Measurements from ENCODE around the gene HOXB7.

Gene HOXB7

DNA sequence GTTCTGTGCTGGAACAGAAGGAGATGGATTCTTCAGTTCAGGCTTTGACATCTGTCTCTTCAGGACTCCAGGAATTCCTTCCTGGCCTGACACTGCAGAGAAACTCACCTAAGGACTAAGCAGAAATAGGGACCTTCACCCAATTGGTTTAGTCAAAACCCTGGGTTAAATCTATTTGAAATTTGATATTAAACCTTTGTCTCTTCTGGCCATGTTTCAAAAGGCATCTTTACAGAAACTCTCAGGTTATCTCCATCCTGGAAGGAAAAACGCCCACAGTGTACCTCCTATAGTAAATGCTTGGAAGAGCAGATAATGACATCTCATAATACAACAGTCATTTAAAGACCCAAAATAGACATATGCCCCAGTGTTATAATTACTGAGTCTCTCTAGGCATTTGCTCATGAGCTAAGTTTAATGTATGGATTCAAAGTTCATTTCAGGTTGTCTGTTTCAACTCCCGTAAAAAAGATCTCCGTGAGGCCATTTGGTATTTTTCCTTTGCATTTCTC, 27.1 kb downstream of the HOXB7 start:
- no peak for DNase-seq (ENCODE audit: low read depth in 4 of 4, low spot score in 1 of 4)

DNA sequence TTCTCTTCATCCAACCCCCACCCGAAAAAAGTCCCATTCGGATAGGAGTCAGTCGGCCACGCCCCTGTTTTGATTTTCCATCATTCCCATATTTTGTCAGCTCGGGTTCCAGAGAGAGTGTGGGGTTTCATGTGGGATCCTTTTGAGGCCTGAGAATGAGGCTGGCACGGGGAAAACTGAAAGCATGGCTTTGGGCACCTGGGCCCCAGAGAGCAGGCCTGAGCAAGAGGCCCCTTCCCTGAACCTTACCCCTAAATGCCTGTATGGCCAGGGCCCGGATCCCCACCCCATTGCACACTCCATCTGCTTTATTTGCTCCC, 28.1 kb downstream of the HOXB7 start:
- no peak for DNase-seq (ENCODE audit: low read depth in 4 of 4, low spot score in 1 of 4)

DNA sequence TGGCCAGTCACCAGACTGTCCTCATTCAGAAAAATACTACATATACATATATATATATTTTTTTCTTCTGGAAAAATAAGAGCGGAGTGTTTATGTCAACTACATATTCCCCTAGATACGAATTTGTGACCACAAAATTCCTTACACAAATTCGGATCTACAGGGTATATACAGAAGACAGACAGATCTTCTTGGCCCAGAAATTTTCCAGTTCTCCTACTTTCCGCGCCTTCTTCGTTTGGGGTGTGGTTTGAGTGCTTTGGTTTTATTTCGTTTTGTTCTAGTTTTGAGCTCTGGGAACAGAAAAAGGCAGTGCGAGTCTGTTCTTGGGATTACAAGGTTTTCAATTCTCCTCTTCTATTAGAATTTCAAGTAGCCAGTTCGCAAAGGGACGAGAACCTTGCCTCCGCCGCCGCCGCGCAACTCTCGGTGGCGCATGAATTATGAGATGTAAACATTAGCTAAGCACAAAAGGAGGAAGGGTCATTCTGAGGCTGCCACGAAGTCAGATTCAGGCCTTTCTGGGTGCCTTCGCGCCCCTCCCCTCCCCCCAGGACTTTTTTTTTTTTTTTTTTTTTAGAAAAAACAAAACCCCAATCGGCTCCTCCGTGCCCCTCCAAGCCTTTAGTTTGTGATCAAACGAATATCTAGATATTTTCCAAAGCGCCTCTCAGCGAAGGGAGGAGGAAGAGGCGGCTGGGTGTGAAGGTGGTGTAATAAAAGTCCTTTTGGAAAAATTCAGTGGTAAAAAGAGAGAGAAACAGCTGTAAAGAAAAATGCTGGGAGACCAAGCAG, 30.9 kb downstream of the HOXB7 start:
- DNase-seq (ENCODE audit: low read depth in 4 of 4, low spot score in 1 of 4) = no peak

DNA sequence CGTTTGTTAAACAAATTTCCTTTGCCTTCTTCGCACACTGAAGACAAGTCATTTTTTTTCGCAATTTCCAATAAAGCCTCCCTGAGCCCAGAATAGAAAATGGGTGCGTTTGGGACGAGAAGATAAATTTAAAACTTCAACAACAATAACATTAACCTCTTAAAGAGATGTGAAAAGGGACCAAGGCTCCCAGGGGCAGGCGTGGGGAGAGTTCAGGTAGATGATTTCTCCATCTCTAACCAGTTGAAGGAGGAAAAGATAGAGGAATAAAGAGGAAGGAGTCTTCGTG, 31.4 kb downstream of the HOXB7 start:
- no peak for DNase-seq (ENCODE audit: low read depth in 4 of 4, low spot score in 1 of 4)

DNA sequence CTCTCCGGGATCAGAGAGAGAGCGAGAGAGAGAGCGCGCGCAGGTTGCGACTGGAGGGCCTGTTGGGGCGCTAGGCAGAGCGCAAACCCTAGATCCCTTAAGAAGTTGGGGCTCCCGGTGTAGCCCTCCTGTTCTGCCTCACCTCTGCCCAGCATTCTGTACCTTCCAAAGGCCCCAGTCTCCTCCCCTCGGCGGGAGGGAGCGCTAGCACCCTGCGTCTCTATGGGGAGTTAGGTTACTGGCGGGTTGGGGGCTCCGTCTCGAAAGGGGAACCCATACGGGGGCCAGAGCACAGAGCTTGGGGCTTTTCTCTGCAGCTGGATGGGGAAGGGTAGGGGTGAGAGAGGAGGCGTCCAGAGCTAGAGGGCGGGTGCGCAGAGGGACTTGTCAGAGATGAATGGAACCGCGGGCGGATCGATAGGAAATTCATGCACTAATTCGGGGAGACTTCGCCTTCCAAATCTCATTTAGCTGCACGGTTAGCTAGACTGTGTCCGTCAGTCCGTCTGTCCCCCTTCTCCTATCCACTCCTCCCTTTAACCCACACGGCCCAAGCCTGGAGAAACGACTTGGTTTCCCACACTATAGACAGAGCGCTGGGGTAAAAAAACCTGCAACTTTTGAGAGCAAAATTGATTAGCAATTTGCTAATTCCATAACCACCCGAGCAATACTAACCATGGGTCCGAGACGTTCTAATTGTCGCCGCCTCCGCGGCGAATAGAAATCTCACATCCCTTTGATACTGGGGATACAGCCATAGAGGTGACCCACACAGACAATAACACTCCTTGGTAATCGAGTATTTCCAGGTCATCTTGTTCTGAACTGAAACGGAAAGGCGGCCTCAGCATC, 32.0 kb downstream of the HOXB7 start:
- no peak for DNase-seq (ENCODE audit: low read depth in 4 of 4, low spot score in 1 of 4)

DNA sequence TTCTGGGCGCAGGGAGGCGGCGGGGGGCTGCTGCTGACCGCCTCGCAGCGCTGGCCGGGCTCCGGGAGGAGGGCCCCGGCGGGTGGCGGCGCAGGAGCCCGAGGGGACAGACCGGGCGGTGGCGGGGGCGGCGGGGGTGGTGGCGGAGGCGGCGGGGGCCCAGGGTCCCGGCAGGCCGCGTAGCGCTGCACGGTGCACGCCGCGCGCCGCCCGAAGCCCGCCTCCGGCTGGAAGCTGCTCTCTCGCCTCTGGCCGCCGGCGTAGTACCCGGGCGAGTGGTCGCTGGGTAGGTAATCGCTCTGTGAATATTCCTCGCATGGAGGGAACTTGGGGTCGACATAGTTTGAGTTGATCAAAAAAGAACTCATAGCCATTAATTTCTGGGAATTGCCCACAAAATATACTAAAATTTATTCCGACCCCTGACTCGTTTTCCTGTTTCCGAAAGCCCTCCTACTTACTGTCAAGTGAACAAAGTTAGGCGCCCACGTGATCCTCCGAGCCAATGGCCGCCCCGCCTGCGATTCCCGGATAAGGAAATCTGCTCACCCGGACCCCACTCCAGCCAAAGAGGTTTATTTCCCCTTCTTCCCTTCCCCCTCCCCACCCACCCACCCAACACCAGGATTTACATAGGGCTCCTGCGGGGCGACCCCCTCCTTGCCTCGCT, 32.7 kb downstream of the HOXB7 start, which contains the start of gene HOXB4:
Gene HOXB4, minus strand, starts transcription at position 405 of the 670 bp plus-strand sequence. Its CDS starts 31 bp downstream, at position 374.
- DNase-seq (ENCODE audit: low read depth in 4 of 4, low spot score in 1 of 4) = peak in 3 of 4 experiments; percentile 45 to 68 (median 50)

DNA sequence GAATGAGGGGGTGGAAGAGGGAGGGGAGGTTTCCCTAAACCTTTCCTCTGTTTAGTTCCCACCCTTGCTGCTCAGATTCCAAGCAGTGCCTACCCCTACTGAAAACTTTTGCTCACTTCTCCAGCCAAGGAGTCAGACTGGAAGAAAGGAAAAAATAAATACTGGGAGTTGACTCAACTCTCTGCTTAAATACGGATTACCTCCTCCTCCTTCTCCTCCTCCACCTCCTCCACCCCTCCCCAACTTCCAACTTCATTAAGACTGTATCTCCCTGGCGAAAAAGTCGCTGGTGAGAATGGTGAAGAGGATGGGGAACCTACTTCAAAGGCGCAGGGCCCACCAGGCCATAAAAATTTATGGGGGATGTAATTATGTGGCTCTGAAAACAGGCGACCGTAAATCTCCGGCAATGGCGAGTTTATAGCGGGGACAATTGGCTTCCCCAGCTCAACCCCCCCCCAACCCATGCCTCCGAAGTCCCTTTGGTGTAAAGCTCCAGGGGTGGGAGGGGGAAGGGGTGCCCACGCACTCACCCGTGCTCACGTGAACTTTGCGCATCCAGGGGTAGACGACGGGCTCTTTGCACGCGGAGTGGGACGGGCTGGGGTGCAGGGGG, 33.4 kb downstream of the HOXB7 start:
- no peak for DNase-seq (ENCODE audit: low read depth in 4 of 4, low spot score in 1 of 4)

DNA sequence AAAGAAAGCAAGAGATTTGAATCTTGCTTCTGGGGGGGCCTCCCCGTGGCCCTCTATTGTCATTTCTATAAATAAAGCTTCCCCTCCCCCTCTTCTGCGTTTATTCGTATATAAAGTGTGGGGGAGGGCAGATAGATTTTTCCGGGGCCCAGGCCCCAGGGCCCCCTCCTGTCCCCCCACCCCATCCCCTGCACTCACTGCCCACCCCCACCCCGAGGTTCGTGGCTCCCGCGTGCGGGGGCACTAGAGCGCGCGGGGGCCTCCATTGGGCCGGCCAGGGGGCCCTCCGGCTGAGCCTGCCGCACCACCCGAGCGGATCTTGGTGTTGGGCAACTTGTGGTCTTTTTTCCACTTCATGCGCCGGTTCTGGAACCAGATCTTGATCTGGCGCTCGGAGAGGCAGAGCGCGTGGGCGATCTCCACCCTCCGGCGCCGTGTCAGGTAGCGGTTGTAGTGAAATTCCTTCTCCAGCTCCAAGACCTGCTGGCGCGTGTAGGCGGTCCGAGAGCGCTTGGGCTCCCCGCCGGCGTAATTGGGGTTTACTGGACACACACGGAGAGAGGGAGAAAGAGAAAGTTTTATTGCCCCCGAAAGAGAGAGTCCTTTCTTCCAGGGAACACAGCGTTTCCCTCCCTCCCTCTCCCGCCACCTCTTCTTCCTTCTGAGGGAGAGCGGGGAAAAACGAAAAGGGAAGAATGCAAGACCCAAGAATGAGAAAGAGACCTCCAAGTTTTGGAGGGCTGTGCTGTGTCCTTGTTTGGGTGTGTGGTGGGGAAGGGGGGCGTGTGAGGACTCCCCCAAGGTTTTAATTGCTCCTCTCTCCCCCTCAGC, 34.1 kb downstream of the HOXB7 start:
- no peak for DNase-seq (ENCODE audit: low read depth in 4 of 4, low spot score in 1 of 4)

DNA sequence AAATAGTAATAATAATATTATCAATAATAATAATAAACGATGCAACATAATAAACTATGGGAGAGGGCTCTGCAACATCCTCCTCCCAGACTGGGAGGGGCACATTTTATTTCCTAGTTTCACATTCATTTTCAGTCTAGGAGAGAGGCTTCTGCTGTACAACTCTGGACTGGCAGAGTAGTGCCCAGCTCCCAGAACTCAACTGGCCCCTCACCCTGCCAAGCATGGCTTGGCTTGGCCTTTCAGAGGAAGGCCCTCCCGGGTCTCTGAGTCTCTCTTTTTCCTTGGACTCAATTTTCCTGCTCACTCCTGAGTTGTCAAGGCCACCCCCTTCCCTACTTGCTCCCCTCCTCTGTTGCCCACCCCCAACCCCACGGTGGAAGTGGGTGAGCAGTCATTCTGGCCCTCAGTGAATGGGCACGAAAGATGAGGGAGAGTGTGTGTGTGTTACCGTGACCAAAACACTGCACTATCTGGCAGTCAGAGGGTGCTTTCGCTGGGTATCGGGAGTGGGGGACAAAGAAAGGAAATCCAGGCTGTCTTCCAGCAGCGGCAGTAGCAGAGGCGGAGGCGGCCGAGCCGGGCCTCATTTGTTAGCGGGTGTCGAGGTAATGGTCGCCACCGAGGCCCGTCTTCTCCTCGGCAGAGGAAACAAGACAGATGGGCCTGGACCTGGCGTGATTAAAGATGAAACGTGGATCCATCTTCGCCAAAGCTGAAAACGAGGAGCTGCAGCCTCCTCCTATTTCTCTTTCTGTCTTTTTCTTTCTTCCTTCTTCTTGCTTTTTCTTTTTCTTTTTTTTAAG, 34.9 kb downstream of the HOXB7 start:
- no peak for DNase-seq (ENCODE audit: low read depth in 4 of 4, low spot score in 1 of 4)

DNA sequence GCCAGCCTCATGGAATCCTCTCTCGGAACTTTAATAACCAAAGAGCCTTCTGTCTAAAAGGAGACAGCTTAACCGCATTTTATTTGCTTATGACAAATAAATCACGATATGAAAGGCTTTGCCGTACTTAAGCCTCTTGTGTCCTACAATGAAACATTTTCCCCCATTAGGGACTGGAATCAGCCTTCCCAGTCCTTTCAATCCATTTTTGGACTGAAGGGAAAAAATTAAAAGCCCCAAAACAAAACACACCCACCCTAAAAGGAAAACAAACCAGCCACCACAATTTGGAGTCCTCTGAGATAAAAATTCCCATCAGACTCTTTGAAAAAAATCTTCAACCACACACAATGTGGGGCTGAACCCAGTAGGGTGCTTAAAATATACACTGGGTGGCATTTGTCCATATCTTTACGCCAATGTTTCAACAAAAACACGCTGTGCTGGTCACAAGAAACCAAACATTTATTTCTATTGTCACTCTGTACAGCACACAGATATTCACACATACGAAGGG, 35.7 kb downstream of the HOXB7 start:
- no peak for DNase-seq (ENCODE audit: low read depth in 4 of 4, low spot score in 1 of 4)

DNA sequence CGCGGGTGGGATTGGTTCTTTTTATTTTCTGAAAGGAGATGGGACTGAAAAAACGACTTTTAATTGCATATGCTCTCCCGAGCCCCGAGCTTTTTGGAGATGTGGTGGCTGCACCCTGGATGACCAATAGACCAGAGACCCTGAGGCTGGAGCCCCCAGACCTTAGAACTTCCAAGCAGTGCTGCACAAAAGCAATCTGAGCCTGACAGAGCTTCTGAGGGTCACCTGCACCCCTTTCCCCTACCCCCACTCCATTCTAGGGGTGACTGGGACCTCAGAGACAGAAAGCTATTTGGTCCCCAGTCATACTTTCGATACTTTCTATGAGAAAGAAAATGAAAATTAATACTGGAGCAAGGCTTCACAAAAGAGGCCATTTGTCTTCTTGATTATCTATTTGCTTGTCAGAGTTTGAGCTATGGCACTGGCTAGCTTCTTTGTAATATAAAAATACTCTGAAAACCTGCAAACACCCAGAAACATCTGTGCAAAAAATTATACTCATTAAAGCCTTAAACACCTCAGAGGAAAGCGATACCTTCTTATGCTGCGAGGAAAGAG, 36.2 kb downstream of the HOXB7 start:
- DNase-seq (ENCODE audit: low read depth in 4 of 4, low spot score in 1 of 4) = no peak

DNA sequence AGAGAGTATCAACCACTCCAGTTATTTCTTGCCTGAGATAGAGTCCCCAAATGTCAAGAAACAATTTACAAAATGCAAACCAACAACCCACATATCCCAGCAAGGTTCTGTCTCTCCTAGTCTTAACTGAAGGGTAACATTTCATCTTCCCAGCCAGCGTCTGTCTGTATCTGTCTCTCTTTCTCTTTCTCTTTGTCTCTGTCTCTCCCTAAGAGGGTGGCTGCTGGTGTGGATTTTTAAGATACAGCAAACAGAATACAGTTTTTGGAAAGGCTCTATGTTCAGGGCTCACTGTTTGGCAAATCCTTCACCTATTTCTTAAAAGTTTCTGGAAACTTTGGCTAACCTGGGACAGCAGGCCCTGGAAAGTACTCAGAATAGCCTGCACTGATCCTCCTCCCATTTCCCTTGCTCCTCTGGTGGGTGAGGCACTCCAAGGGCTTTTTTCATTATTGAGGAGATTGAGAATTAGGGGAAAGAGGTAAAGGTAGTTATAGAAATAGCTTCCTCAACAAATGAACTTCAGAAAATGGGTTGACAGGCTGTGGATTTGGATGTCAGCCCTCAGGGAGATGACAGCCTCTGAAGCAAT, 38.9 kb downstream of the HOXB7 start:
- DNase-seq (ENCODE audit: low read depth in 4 of 4, low spot score in 1 of 4) = no peak

DNA sequence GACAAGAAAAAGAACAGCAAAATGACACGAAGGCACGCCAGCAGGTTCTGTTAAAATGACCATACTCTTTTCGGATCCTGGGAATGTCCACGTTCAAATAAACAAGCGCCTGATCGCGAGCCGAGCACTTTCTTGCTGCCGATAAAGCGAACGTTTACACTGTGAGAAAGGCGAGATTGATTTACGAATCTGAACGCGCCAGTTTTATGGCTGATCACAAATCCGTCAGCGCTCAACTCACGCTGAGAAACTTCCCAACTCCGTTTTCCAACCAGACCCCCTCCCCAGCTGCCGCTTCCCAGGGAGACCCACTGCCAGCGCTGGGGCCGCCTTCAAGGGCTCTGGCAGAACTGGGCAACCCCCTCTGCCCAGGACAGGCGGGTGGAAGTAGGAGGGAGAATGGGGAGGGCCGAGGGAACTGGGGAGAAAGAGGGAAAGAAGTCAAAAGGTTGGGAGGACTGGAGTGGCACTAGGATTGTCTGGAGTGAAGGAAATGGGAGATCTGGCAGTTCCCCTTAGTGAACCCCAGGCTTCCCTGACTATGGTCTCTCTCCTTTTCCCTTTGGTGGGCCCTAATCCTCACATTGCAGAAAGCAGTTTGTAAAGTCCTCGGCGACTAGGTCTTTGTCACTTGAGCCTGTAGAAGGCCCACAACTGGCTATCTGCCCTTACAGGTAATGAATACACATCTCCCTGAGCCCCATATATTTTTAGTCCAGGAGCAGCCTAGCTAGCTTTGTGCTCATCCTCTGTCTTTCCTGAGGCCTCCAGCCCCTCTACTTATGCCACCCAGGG, 39.6 kb downstream of the HOXB7 start:
- DNase-seq (ENCODE audit: low read depth in 4 of 4, low spot score in 1 of 4) = no peak

DNA sequence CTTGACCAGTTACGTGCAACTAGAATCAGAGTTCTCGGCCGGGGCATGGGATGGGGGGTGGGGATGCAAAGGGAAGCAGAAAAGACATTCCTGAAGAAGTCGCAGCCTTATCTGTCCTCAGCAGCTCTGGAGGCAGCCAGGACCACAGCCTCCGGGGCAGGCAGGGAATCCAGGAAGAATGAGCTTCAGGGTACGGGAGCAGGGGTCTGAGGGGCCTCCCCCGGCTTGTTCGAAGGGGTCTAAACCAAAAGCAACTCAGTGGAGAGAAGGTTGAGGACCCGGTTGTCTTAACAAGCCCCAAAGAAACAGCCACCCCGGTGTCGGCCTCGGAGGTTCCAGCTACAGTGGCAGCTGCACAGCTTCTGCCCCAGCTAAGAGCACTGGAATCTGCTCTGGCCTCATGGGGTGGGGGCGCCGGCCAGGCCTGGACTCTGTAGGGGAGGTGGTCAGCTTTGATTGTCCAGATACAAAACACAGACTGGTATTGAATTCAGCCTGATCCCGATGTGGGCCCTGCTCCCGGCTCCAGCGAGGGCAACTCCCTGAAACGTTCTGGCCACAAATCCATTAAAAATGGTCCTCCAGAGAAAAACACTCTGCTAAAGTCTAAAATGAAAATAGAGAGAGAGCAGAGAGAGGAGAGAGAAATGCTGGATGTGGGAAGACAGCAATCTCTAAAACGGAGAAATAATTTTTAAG, 40.3 kb downstream of the HOXB7 start:
- no peak for DNase-seq (ENCODE audit: low read depth in 4 of 4, low spot score in 1 of 4)

DNA sequence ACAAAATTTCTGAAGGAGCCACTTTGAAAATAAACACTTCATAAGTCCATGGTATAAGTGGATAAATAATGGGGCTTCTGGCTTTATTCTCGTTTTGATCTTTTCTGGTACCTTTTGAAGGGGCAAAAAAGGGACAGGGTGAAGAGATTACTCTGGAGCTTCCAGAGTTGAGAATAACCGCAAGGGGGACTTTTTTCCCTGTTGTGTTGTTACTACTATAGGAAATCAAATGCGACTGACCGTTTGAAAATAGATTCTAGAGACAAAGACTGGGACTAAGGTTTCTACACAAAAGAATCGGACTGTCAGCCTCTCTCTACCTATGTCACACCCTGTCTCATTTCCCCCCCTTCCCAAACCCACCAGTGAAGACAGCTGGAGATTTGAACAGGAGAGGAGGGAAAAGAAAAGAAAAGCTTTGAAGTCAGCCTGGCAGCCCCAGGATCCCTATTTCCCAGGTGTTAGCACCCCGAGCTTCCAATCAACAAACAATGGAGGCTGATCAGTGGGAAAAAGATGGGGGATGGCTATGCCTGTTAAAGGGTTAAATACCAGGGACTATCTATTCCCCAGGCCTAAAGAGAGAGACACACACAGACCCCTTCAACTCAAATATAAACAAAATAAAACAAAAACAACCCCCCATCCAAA, 41.0 kb downstream of the HOXB7 start:
- DNase-seq (ENCODE audit: low read depth in 4 of 4, low spot score in 1 of 4) = no peak

DNA sequence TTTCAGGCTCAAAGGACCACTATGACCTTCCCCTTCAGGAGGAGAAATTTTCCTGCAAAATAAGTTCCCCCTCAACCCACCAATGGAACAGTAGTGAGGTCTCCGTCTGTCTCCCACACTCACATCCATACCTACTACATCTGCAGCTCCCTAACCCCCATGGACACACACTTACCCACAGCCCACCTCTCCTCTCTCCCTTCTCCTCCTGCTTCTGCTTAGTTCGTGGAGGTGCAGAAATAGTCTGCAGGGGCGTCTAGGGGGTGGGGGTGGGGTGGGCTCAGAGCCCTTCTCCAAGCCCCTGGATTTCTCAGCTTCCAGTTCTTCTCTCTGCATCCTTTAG, 41.6 kb downstream of the HOXB7 start:
- no peak for DNase-seq (ENCODE audit: low read depth in 4 of 4, low spot score in 1 of 4)
